ENCODE results near the gene CITED2.

DNA sequence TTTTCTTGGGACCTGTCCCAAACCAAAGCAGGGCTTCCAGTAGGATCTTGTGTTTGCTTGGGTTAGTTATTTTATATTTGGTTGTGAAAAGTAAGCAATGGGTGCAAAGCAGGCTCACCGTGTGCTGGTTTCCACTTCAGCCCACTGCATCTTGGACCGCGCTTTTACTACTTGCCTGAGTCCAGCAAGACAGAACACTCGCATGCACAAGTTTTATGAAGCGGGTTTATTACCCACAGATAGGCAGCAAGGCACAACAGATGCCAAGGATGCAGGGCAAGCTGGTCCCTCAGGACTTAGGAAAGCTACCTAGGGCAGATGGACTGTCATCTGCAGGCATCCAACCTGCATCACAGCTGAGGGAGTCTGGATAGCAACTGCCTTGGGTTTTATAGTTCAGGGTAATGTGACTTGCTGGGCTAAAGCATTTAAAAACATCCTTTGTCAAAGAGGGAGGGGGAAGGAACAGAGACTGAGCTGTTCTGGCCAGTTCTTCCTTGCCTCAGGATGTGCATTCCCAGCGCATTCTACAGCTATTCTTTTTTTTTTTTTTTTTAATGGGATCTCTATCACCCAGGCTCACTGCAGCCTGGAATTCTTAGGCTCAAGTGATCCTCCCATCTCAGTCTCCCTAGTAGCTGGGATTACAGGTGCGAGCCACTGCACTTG, 18.5 kb downstream of the CITED2 start:
- TF ChIP-seq RAD21 (IDR thresholded peaks at IDR 0.05; ENCODE audit: low read depth) (no peak), POLR2AphosphoS5 (IDR thresholded peaks at IDR 0.05; ENCODE audit: low read depth, low read length) (no peak), CTCF (IDR thresholded peaks at IDR 0.05 in 2 of 3, conservative IDR thresholded peaks at IDR 0.05 in 1 of 3; ENCODE audit: borderline replicate concordance in 1 of 3, insufficient read depth in 1 of 3, low read depth in 2 of 3, low read length in 2 of 3) (no peak)

Measured in HCT116 (cell line).